HG02588 (cell line): ENCODE measurements around the gene S100A7.
"Not testable (repeated sequence)": the region's sequence is repeated elsewhere in the genome, so short reads cannot be mapped to it uniquely, and the experiment has no call there.

Experiments used
- ATAC-seq: cut with Tn5 transposase; IDR thresholded peaks from one replicate; pipeline ENCODE4 v1.9.1; 2021; ENCODE audit warnings: mild to moderate bottlenecking, moderate library complexity; ENCODE audit not compliant: unreplicated experiment

Gene S100A7

GRCh38 chr1:153478047-153478691 is 17.7 kb upstream of the S100A7 start:
- no peak for ATAC-seq

- ATAC-seq = no peak
These were observed 16.1 kb upstream of the S100A7 start for GRCh38 chr1:153476491-153477093.

DNA sequence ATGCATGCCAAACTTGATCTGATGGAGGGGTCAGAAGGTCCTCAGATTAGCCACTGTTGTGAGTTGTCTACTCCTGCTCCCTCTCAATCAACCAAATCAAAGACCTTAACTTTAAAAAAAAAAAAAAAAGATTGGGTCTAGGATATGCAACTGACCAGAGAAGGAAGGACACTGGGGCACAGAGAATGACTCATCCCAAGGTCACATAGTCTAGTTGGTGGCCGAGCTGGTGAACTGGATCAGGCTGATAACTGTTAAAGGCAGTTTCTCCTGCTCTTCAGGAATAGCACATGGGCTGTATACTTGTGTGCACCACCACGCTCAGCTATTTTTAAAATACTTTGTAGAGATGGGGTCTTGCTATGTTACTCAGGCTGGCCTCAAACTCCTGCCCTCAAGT is 14.8 kb upstream of the S100A7 start:
- no peak for ATAC-seq

GRCh38 chr1:153474347-153474746 is 13.9 kb upstream of the S100A7 start:
- ATAC-seq = no peak

DNA sequence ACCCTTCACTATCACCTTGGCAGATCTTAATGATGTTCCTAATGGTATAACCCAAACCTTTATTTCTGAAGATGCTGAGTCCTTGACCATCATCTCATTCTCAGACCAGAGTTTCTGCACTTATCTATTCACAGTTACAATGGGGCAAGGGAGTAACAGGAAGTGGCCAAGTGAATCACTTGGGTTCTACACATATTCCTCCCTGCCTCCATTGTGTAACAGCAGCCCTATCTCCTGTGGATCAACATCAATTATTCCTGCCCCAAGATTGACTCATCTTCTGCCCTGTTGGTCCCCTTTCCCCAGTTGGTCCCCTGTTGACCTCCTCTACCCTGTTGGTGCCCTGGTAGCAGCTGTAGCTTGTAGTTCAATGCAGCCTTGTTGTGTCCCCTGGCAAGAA is 10.3 kb upstream of the S100A7 start:
- ATAC-seq = no peak

DNA sequence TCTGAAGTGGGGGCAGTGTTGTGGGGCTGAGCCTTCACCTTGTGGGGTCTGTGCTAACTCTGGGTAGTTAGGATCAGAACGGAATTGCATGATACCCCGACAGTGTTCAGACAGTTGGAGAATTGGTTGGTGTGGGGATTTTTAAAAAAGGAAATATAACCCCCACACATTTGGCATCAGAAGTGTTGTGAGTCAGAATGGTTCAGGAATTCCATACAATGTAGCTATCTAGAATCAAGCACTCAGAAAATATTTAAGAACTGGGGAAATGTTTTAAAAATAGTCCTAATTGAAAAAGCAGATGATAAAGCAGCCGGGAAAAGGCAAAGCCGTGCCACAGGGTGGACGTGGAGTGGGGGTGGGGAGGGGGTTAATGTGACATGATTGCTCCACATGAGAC is 6.5 kb upstream of the S100A7 start:
- no peak for ATAC-seq

- no peak for ATAC-seq
These were observed 5.6 kb upstream of the S100A7 start for GRCh38 chr1:153465811-153466636.

- ATAC-seq = not testable (repeated sequence)
These were observed 2.3 kb upstream of the S100A7 start for GRCh38 chr1:153462741-153463140.

GRCh38 chr1:153459655-153460054 is 796 bp downstream of the S100A7 start:
- ATAC-seq = no peak

DNA sequence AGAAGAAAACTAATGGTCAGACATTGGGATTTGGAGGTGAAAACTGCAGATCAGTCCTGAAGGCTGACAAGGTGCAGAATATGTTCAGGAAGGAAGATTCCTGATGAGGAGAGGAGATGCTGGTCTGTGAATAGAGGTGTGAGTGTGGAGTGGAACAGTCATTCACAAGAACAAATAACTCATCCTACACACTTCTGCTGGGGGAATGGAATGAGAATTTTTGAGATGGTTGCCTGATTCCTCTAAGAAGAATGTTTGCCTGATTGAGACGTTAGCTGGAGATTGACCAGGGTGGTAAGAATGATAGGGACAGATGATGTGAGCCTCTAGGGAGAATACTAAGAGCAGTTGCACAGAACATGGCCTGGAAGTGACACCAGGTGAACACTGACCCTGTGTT is 4.1 kb downstream of the S100A7 start:
- no peak for ATAC-seq

DNA sequence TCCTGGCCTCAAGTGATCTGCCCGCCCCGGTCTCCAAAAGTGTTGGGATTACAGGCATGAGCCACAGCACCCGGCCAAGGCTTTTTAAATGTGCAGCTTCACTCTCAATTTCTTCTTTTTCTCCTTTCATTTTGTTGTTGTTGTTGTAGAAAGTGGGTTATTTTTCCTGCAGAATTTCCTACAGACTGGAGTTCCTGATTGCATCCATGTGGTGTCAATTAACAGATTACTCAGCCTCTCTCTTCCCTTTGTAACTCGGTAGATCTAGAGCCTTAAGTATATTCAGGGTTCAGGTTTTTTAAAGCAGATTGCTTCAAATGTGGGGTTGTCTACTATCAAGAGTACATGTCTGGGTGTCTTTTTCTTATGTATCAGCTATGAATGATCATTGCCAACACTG is 11.6 kb downstream of the S100A7 start:
- not testable (repeated sequence) for ATAC-seq

GRCh38 chr1:153447498-153448170 is 12.8 kb downstream of the S100A7 start:
- ATAC-seq = no peak

- ATAC-seq = no peak
These were observed 16.4 kb downstream of the S100A7 start for GRCh38 chr1:153444078-153444477.

GRCh38 chr1:153443486-153443885 is 17.0 kb downstream of the S100A7 start:
- no peak for ATAC-seq

GRCh38 chr1:153441238-153441755 is 19.2 kb downstream of the S100A7 start:
- ATAC-seq = no peak

GRCh38 chr1:153439273-153439672 is 21.2 kb downstream of the S100A7 start:
- ATAC-seq = no peak

DNA sequence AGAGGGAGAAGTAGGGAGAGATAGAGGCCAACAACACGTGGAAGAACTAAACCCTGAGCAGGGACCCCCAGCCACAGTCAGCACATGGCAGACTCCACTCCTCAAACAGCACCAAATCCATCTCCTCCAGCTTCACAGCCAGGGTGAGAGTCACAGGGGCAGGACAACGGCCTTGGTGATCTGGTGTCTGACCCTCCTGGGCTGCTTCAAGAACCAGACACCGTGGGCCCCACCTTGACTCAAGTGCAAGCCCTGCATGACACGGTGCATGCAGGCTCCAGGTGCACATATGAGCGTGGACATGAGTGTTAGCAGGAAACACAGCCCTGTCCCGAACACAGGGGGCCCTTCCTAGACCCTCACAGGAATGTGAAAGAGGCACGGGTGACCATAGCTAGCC is 21.9 kb downstream of the S100A7 start:
- ATAC-seq = no peak

GRCh38 chr1:153437236-153437635 is 23.2 kb downstream of the S100A7 start:
- no peak for ATAC-seq

GRCh38 chr1:153434746-153435455 is 25.6 kb downstream of the S100A7 start:
- ATAC-seq = no peak

GRCh38 chr1:153432874-153433681 is 27.4 kb downstream of the S100A7 start:
- ATAC-seq = no peak
